Measurements from ENCODE around the gene PARD3B. TPM values are rescaled to one million over a fixed set of nuclear protein-coding genes. Genes with fewer than 3 reads are reported as not detected.

The PARD3B gene
- polyA plus RNA-seq, 3 donors: 33.1 to 35.6 (median 33.6) TPM

- no peak for DNase-seq (ENCODE audit: extremely low read depth in 1 of 11, low read depth in 9 of 11, low spot score in 4 of 11)
Observed at GRCh38 chr2:205658068-205658467, 1112.8 kb downstream of the PARD3B start.

- no peak for DNase-seq (ENCODE audit: extremely low read depth in 1 of 11, low read depth in 9 of 11, low spot score in 4 of 11)
Observed at GRCh38 chr2:205658572-205658971, 1113.3 kb downstream of the PARD3B start.

GRCh38 chr2:205659922-205660321, 1114.6 kb downstream of the PARD3B start:
- DNase-seq (ENCODE audit: extremely low read depth in 1 of 11, low read depth in 9 of 11, low spot score in 4 of 11): no peak

DNA sequence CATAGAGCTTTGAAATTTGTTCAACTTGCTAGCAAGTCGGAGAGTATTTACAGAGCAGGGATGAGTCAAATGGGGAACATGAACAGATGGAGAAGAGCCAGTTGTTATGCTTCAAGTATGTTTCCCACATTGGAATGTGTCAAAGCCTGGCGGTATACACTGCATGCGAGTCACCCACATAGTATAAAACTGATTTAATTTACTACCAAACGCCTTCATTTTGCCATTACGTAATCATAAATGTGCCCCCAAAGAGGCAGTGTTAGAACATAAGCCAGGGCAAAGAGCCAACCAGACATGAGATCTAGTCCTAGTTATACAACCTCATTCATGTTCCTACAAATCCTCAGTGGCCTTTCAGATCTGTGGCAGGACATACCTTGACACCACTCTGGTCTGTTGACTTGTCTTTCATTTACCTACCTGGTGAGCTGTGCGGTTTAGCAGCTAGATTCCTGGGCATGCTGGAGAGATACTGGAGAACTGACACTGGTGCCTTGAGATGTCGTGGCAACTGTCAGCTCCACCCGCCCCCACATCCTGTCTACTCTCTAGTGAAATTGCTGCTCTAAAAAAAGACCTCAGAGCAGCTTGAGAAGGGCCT, 1115.3 kb downstream of the PARD3B start:
- no peak for DNase-seq (ENCODE audit: extremely low read depth in 1 of 11, low read depth in 9 of 11, low spot score in 4 of 11)

GRCh38 chr2:205661281-205661680, 1116.0 kb downstream of the PARD3B start:
- no peak for DNase-seq (ENCODE audit: extremely low read depth in 1 of 11, low read depth in 9 of 11, low spot score in 4 of 11)

DNA sequence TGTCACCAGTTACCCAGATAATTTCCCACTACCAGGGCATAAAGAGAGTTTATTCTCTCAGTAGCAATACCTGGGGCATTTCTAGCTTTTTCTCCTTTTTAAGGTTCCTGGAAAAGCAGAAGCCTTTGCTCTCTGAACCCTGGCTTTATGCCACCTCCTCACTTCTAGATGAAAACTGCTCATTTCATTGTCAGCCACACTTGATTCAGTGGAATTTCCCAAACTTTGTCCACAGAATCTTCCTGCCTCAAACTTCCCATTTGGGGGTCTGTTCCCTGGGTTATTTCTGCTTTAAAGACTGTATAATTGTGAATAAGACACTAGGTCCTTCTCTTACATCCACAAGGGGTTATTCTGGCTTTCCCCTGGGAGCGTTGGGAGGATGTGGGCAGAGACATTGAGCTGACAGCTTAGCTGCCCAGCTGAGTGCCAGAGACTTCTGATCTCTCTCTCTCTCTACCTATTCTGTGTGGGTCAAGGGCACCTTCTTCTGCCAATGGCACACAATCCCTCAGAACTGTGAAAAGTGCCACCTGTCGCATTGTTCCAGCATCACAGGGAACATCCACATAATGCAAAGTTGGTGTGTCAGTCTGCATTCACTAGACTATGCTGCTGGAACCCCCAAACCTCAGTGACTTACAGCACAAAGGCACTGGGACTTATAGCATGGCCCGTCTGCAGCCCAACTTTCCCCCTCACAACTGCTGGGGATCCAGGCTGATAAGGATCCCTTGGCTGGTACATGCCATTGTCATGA, 1117.1 kb downstream of the PARD3B start:
- no peak for DNase-seq (ENCODE audit: extremely low read depth in 1 of 11, low read depth in 9 of 11, low spot score in 4 of 11)

- no peak for DNase-seq (ENCODE audit: extremely low read depth in 1 of 11, low read depth in 9 of 11, low spot score in 4 of 11)
Observed at GRCh38 chr2:205665791-205666190, 1120.5 kb downstream of the PARD3B start.

All from renal cortex interstitium (tissue), 11 donors.